ENCODE measurements around the gene SHMT2.

- TF ChIP-seq ZFP3 (CRISPR knock-in tag; IDR thresholded peaks at IDR 0.05) (peak; percentile 69; the same call in 1 of the 2 replicates), POU6F1 (CRISPR knock-in tag; IDR thresholded peaks at IDR 0.05; ENCODE audit: borderline replicate concordance, low read depth) (no peak), PPARA (CRISPR knock-in tag; IDR thresholded peaks at IDR 0.05; ENCODE audit: borderline replicate concordance) (no peak), SNAI2 (CRISPR knock-in tag; IDR thresholded peaks at IDR 0.05) (no peak)
Observed at GRCh38 chr12:57238854-57239554, 9.5 kb downstream of the SHMT2 start.
